B cell (primary cell): ENCODE results near the gene CCNA1. TPM values are rescaled to one million over a fixed set of nuclear protein-coding genes. Genes with fewer than 3 reads are reported as not detected.

Source experiments
- ATAC-seq: fragments of 200-7000 bp; cut with Tn5 transposase; one replicate; pipeline ENCODE4 v1.10.0; 2021; ENCODE audit warnings: low read depth, mild to moderate bottlenecking, moderate number of reproducible peaks, moderate library complexity
- CTCF ChIA-PET: fragments of 350-600 bp; sonication (Branson Sonifier 250); formaldehyde crosslinking; loops from one replicate; lab custom pipeline; 2021; ENCODE audit warnings: antibody characterized with exemption, inconsistent platforms; lab: Charles Lee
- POLR2A ChIA-PET: fragments of 350-600 bp; sonication (Branson Sonifier 250); formaldehyde crosslinking; loops from one replicate; lab custom pipeline; 2021; ENCODE audit warnings: antibody characterized with exemption; lab: Charles Lee
- DNase-seq: peaks from one replicate; pipeline ENCODE4 v3.0.0; 2013
- H2AFZ ChIP-seq: 2 replicates; pipeline ENCODE4 v1.6.1; 2012; ENCODE audit warnings: mild to moderate bottlenecking, low read depth, low read length; ENCODE audit not compliant: insufficient read depth, poor library complexity, severe bottlenecking
- H3K27ac ChIP-seq, 2 donors: 1 replicate in 1 of 2; 2 replicates in 1 of 2; pipeline ENCODE4 v1.5.1; 2012 to 2013; ENCODE audit warnings: low read length in 2 of 2, mild to moderate bottlenecking in 2 of 2, moderate library complexity in 1 of 2
- H3K27me3 ChIP-seq, 4 experiments: fragments of 200-600 bp in 1 of 4; sonication (generic) in 1 of 4; replicated peaks in 1 of 4; 1 replicate in 2 of 4; 2 replicates in 2 of 4; pipeline versions ENCODE4 v1.6.1 to v1.7.0; 2013 to 2016; ENCODE audit warnings: low read length in 3 of 4, mild to moderate bottlenecking in 2 of 4, mixed read lengths in 1 of 4, moderate library complexity in 1 of 4; ENCODE audit not compliant: insufficient read depth in 4 of 4, control insufficient read depth in 3 of 4; ENCODE audit errors: control extremely low read depth in 1 of 4
- H3K36me3 ChIP-seq, 2 experiments: replicated peaks in 1 of 2; 1 replicate in 1 of 2; 2 replicates in 1 of 2; pipeline versions ENCODE4 v1.6.1 to v1.7.1; 2013; ENCODE audit warnings: low read length in 1 of 2; ENCODE audit not compliant: insufficient read depth in 2 of 2, control insufficient read depth in 1 of 2; ENCODE audit errors: control extremely low read depth in 1 of 2, extremely low read depth in 1 of 2
- H3K4me1 ChIP-seq, 2 donors: fragments of 200-600 bp in 1 of 2; sonication (generic) in 1 of 2; 1 replicate in 1 of 2; 2 replicates in 1 of 2; pipeline versions ENCODE4 v1.5.1 to v1.6.1; 2013 to 2017; ENCODE audit warnings: low read length in 2 of 2; ENCODE audit not compliant: control insufficient read depth in 2 of 2, insufficient read depth in 2 of 2
- H3K4me2 ChIP-seq: replicated peaks from 2 replicates; pipeline ENCODE3; 2012; ENCODE audit warnings: mild to moderate bottlenecking, low read depth, low read length; ENCODE audit not compliant: poor library complexity, severe bottlenecking
- H3K4me3 ChIP-seq, 5 experiments: fragments of 200-600 bp in 1 of 5; sonication (generic) in 1 of 5; 1 replicate in 3 of 5; 2 replicates in 2 of 5; pipeline versions ENCODE4 v1.5.1 to v1.7.0; 2011 to 2016; ENCODE audit warnings: low read length in 4 of 5, mild to moderate bottlenecking in 4 of 5, low read depth in 2 of 5, control low read depth in 1 of 5, moderate library complexity in 1 of 5; ENCODE audit not compliant: insufficient read depth in 1 of 5; ENCODE audit errors: control extremely low read depth in 1 of 5, extremely low read depth in 1 of 5
- H3K79me2 ChIP-seq: fragments of 200-600 bp; sonication (generic); one replicate; pipeline ENCODE4 v1.6.0; 2016; ENCODE audit warnings: low read length; ENCODE audit not compliant: control insufficient read depth, insufficient read depth
- H3K9ac ChIP-seq: fragments of 200-600 bp; sonication (generic); 2 replicates; pipeline ENCODE4 v1.6.1; 2017; ENCODE audit warnings: mild to moderate bottlenecking, low read length, moderate library complexity
- H3K9me3 ChIP-seq, 3 donors: one replicate each; pipeline versions ENCODE4 v1.6.1 to v1.7.1; 2013; ENCODE audit warnings: low read length in 2 of 3; ENCODE audit not compliant: control insufficient read depth in 2 of 3, insufficient read depth in 1 of 3; ENCODE audit errors: control extremely low read depth in 1 of 3
- H4K20me1 ChIP-seq: 2 replicates; pipeline ENCODE4 v1.6.0; 2012; ENCODE audit warnings: mild to moderate bottlenecking, low read length; ENCODE audit not compliant: insufficient read depth, control insufficient read depth, poor library complexity, severe bottlenecking
- H3K27ac Mint-ChIP-seq: one replicate; pipeline ENCODE4 v1.8.0; 2021; ENCODE audit warnings: mixed read lengths
- H3K27me3 Mint-ChIP-seq: one replicate; pipeline ENCODE4 v1.8.0; 2021; ENCODE audit warnings: mixed read lengths
- H3K4me1 Mint-ChIP-seq: one replicate; pipeline ENCODE4 v1.8.0; 2021; ENCODE audit warnings: mixed read lengths
- H3K4me3 Mint-ChIP-seq: one replicate; pipeline ENCODE4 v1.8.0; 2021; ENCODE audit warnings: mixed read lengths
- H3K9me3 Mint-ChIP-seq: one replicate; pipeline ENCODE4 v1.8.0; 2022; ENCODE audit warnings: mixed read lengths; ENCODE audit not compliant: insufficient read depth
- EZH2 ChIP-seq: IDR thresholded peaks from 2 replicates; pipeline ENCODE4 v1.6.1; 2012; ENCODE audit warnings: borderline replicate concordance, low read depth, mild to moderate bottlenecking, moderate library complexity, low read length; ENCODE audit not compliant: insufficient read depth, poor library complexity, severe bottlenecking
- WGBS: methylation state at CpG from one replicate; pipeline ENCODE4 v1.1.5; 2013; ENCODE audit warnings: missing lambda C conversion rate; ENCODE audit not compliant: insufficient coverage; 5-methylcytosine and 5-hydroxymethylcytosine counted together
- intact Hi-C: fragments of 100-400 bp; cut with micrococcal nuclease; formaldehyde crosslinking; loops from one replicate; pipeline ENCODE4 v1.10.0; 2022
- polyA plus RNA-seq: library from polyadenylated mRNA; depleted of rRNA; stranded (reverse); fragments of >200 nt; gene quantifications from 2 replicates; pipeline ENCODE4 v1.2.3, GENCODE V29; 2012
- total RNA-seq, 2 donors: library from RNA; stranded (reverse); fragments of 120-200 nt in 1 of 2; gene quantifications; 1 replicate in 1 of 2; 2 replicates in 1 of 2; pipeline versions ENCODE4 v1.2.3 to v1.2.4, GENCODE V29; 2013 to 2022
- TF ChIP-seq, protein P1 (sequence below): fragments of 200-600 bp; IDR thresholded peaks from one replicate; pipeline ENCODE4 v1.8.0; 2022; ENCODE audit warnings: antibody characterized with exemption, mild to moderate bottlenecking

CCNA1 gene
- total and polyA plus RNA-seq, 2 donors (not counting 1 experiment from before 2014, with no cell fraction given): 0.15 to 0.69 TPM

GRCh38 chr13:36456577-36456976 lies 24.3 kb downstream of the CCNA1 start:
- Mint-ChIP-seq H3K27ac (no peak overlapping the region), H3K4me3 (no peak overlapping the region), H3K9me3 (no peaks in the 10 kb centered on the region), H3K4me1 (no peaks in the 10 kb centered on the region), H3K27me3 (peaks cover 3% of the 10 kb centered on the region)
- Histone ChIP-seq H3K4me2 (no peak overlapping the region), H3K27me3 (no peaks in the 10 kb centered on the region), H3K79me2 (no peaks in the 10 kb centered on the region), H3K27ac (no peak overlapping the region), H4K20me1 (no peaks in the 10 kb centered on the region), H3K9me3 (no peaks in the 10 kb centered on the region), H3K9ac (no peak overlapping the region), H2AFZ (no peak overlapping the region), H3K4me3 (no peak overlapping the region), H3K36me3 (no peaks in the 10 kb centered on the region), H3K4me1 (no peaks in the 10 kb centered on the region)
- no peak for ATAC-seq
- WGBS: 89% methylated on average over 2 of the region's 2 CpGs
- CTCF ChIA-PET: no interaction called here
- intact Hi-C loops: no loop called here
- TF ChIP-seq, protein P1, sequence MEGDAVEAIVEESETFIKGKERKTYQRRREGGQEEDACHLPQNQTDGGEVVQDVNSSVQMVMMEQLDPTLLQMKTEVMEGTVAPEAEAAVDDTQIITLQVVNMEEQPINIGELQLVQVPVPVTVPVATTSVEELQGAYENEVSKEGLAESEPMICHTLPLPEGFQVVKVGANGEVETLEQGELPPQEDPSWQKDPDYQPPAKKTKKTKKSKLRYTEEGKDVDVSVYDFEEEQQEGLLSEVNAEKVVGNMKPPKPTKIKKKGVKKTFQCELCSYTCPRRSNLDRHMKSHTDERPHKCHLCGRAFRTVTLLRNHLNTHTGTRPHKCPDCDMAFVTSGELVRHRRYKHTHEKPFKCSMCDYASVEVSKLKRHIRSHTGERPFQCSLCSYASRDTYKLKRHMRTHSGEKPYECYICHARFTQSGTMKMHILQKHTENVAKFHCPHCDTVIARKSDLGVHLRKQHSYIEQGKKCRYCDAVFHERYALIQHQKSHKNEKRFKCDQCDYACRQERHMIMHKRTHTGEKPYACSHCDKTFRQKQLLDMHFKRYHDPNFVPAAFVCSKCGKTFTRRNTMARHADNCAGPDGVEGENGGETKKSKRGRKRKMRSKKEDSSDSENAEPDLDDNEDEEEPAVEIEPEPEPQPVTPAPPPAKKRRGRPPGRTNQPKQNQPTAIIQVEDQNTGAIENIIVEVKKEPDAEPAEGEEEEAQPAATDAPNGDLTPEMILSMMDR: no peak
- TF ChIP-seq EZH2: no peak
- POLR2A ChIA-PET: no interaction called here
- DNase-seq: no peak

GRCh38 chr13:36461506-36461905 lies 29.2 kb downstream of the CCNA1 start:
- POLR2A ChIA-PET: no interaction called here
- H3K27ac Mint-ChIP-seq: no peak overlapping the region
- H3K36me3 ChIP-seq: no peaks in the 10 kb centered on the region

More at GRCh38 chr13:36461506-36461905, 29.2 kb downstream of the CCNA1 start:
- Histone ChIP-seq H3K27me3 (no peaks in the 10 kb centered on the region), H2AFZ (no peak overlapping the region), H3K9ac (no peak overlapping the region), H3K4me1 (no peaks in the 10 kb centered on the region), H3K79me2 (no peaks in the 10 kb centered on the region), H3K4me3 (no peak overlapping the region), H3K9me3 (peaks cover 0 to 1% (median 0%) of the 10 kb centered on the region in 3 donors), H4K20me1 (no peaks in the 10 kb centered on the region), H3K4me2 (no peak overlapping the region), H3K27ac (no peak overlapping the region)
- intact Hi-C loops: no loop called here
- TF ChIP-seq, protein P1: no peak
- no peak for TF ChIP-seq EZH2
- DNase-seq (no peak), ATAC-seq (no peak)
- Mint-ChIP-seq H3K9me3 (no peaks in the 10 kb centered on the region), H3K4me1 (no peaks in the 10 kb centered on the region), H3K4me3 (no peak overlapping the region), H3K27me3 (no peaks in the 10 kb centered on the region)
- CTCF ChIA-PET: no interaction called here
